ENCODE data around the gene CBLN3. TPM values are rescaled to one million over a fixed set of nuclear protein-coding genes. Genes with fewer than 3 reads are reported as not detected.

Gene CBLN3
- total RNA-seq, 2 donors from 2014 or later: 1.8 to 2.0 TPM

- intact Hi-C loops (cut with DNase I): no loop called here
- Histone ChIP-seq H3K9ac (ENCODE audit: low read depth in 2 of 2, low read length in 2 of 2) (no peak overlapping the region), H3K36me3 (peaks cover 18% of the 10 kb centered on the region)
Measured at GRCh38 chr14:24440606-24441399, 11.3 kb upstream of the CBLN3 start.

GRCh38 chr14:24439830-24440605 is 10.6 kb upstream of the CBLN3 start:
- intact Hi-C loops (cut with DNase I): loop anchor here (2.0 to 10.0 kb wide), 2 partner anchors 107 to 195 kb away; partner anchors contain the start of gene TINF2
- no peaks in the 10 kb centered on the region for H3K9me3 ChIP-seq
- no peak overlapping the region for H3K27ac ChIP-seq
- H3K36me3 ChIP-seq: peaks cover 18% of the 10 kb centered on the region
- H3K9ac ChIP-seq (ENCODE audit: low read depth in 2 of 2, low read length in 2 of 2): no peak overlapping the region
- DNase-seq: no peak
- H3K4me3 ChIP-seq: no peak overlapping the region
- no peak for TF ChIP-seq CTCF (IDR thresholded peaks at IDR 0.05)
- H3K4me1 ChIP-seq: peaks cover 27% of the 10 kb centered on the region
- H3K27me3 ChIP-seq: no peaks in the 10 kb centered on the region

More at GRCh38 chr14:24440606-24441399, 11.3 kb upstream of the CBLN3 start:
- no peak for DNase-seq
- no peak for TF ChIP-seq CTCF (IDR thresholded peaks at IDR 0.05)
- no peaks in the 10 kb centered on the region for H3K27me3 ChIP-seq
- peaks cover 27% of the 10 kb centered on the region for H3K4me1 ChIP-seq
- H3K9me3 ChIP-seq: no peaks in the 10 kb centered on the region
- H3K4me3 ChIP-seq: no peak overlapping the region
- H3K27ac ChIP-seq: no peak overlapping the region

DNA sequence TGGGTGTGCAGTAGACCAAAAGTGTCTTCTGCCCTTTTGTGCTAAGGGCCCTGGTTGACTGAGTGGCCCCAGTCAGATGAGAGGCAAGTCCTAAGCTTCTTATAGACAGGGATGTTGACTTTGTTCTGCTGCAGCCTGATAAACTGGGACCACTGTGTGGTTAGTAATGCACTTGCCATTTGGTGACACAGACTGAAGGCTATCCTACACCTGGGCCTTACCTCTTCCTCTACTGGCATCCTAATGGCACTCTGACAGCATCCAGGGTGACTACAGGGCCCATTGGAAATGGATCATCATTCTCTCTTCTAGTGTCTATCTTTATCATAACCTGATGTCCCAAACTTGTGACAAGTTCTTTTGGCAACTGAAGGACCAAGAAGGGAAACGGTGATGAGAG is 9.8 kb upstream of the CBLN3 start:
- Histone ChIP-seq H3K9ac (ENCODE audit: low read depth in 2 of 2, low read length in 2 of 2) (no peak overlapping the region), H3K36me3 (peaks cover 18% of the 10 kb centered on the region), H3K27ac (no peak overlapping the region), H3K4me1 (peaks cover 27% of the 10 kb centered on the region), H3K4me3 (no peak overlapping the region), H3K9me3 (no peaks in the 10 kb centered on the region), H3K27me3 (no peaks in the 10 kb centered on the region)
- intact Hi-C loops (cut with DNase I): loop anchor here (2.0 to 10.0 kb wide), 2 partner anchors 106 to 194 kb away; partner anchors contain the start of gene TINF2
- no peak for DNase-seq
- no peak for TF ChIP-seq CTCF (IDR thresholded peaks at IDR 0.05)

- no peak for TF ChIP-seq CTCF (IDR thresholded peaks at IDR 0.05)
- no peaks in the 10 kb centered on the region for H3K27me3 ChIP-seq
- no peak overlapping the region for H3K4me3 ChIP-seq
- DNase-seq: no peak
- H3K9ac ChIP-seq (ENCODE audit: low read depth in 2 of 2, low read length in 2 of 2): no peak overlapping the region
- peaks cover 25% of the 10 kb centered on the region for H3K4me1 ChIP-seq
- no peaks in the 10 kb centered on the region for H3K9me3 ChIP-seq
- H3K27ac ChIP-seq: no peak overlapping the region
- peaks cover 20% of the 10 kb centered on the region for H3K36me3 ChIP-seq
- intact Hi-C loops (cut with DNase I): loop anchor here (2.0 to 10.0 kb wide), 2 partner anchors 106 to 194 kb away; partner anchors contain the start of gene TINF2
Measured at GRCh38 chr14:24438223-24439097, 9.0 kb upstream of the CBLN3 start.

GRCh38 chr14:24437736-24438067 is 8.2 kb upstream of the CBLN3 start:
- no peak overlapping the region for H3K4me3 ChIP-seq
- TF ChIP-seq CTCF (IDR thresholded peaks at IDR 0.05): no peak
- H3K9ac ChIP-seq (ENCODE audit: low read depth in 2 of 2, low read length in 2 of 2): no peak overlapping the region
- peak overlapping the region; percentile 10 for H3K27ac ChIP-seq
- H3K27me3 ChIP-seq: no peaks in the 10 kb centered on the region
- intact Hi-C loops (cut with DNase I): loop anchor here (2.0 to 10.0 kb wide), 2 partner anchors 105 to 193 kb away; partner anchors contain the start of gene TINF2
- H3K36me3 ChIP-seq: peaks cover 26% of the 10 kb centered on the region
- H3K9me3 ChIP-seq: no peaks in the 10 kb centered on the region
- no peak for DNase-seq
- H3K4me1 ChIP-seq: peaks cover 23% of the 10 kb centered on the region
